ENCODE results near the gene KCNIP4. TPM values are rescaled to one million over a fixed set of nuclear protein-coding genes. Genes with fewer than 3 reads are reported as not detected.

KCNIP4 gene
- total and polyA plus RNA-seq, 2 experiments from 2014 or later: 0.14 to 0.63 TPM

- Histone ChIP-seq H3K4me1 (ENCODE audit: insufficient read depth) (no peaks in the 10 kb centered on the region), H4K20me1 (replicated peaks; ENCODE audit: insufficient read depth) (no peaks in the 10 kb centered on the region), H3K4me2 (no peak overlapping the region), H3K4me3 (no peak overlapping the region), H3K27me3 (ENCODE audit: insufficient read depth) (no peaks in the 10 kb centered on the region), H3F3A (replicated peaks; ENCODE audit: low read depth) (no peaks in the 10 kb centered on the region), H3K79me2 (replicated peaks; ENCODE audit: insufficient read depth) (no peaks in the 10 kb centered on the region), H3K36me3 (ENCODE audit: insufficient read depth) (no peaks in the 10 kb centered on the region), H2AFZ (no peak overlapping the region), H3K9me2 (ENCODE audit: insufficient read depth) (no peaks in the 10 kb centered on the region), H3K27ac (ENCODE audit: low read depth) (no peak overlapping the region)
- Mint-ChIP-seq H3K4me3 (no peak overlapping the region), H3K27ac (no peak overlapping the region), H3K9me3 (no peaks in the 10 kb centered on the region), H3K27me3 (ENCODE audit: insufficient read depth, low read depth, poor library complexity) (no peaks in the 10 kb centered on the region), H3K36me3 (ENCODE audit: low read depth) (no peaks in the 10 kb centered on the region), H3K4me1 (no peaks in the 10 kb centered on the region)
- no peak for DNase-seq (ENCODE audit: low spot score)
- ATAC-seq: no peak
- TF ChIP-seq EZH2phosphoT487 (IDR thresholded peaks at IDR 0.05; ENCODE audit: unreplicated experiment) (no peak), STAT1 (IDR thresholded peaks at IDR 0.05; ENCODE audit: unreplicated experiment) (no peak), ZNF114 (CRISPR knock-in tag; IDR thresholded peaks at IDR 0.05) (no peak), CTCF (conservative IDR thresholded peaks at IDR 0.05; ENCODE audit: low read depth in 2 of 2) (no peak), CREB1 (CRISPR knock-in tag; IDR thresholded peaks at IDR 0.05; ENCODE audit: low read depth) (no peak), ZNF462 (CRISPR knock-in tag; IDR thresholded peaks at IDR 0.05) (no peak), NANOG (IDR thresholded peaks at IDR 0.05; ENCODE audit: borderline replicate concordance) (no peak)
These were observed 562.3 kb downstream of the KCNIP4 start for GRCh38 chr4:21386166-21386780.
